ENCODE data around the gene PAK3. TPM values are rescaled to one million over a fixed set of nuclear protein-coding genes. Genes with fewer than 3 reads are reported as not detected.

The PAK3 gene
- total and polyA plus RNA-seq, 9 of the 15 experiments (the other 6 are each of a cell fraction or from before 2014, with no cell fraction given), result not detected

- FAIRE-seq, result no peak
- no peak overlapping the region for H3K4me2 ChIP-seq (ENCODE audit: insufficient read depth, low read length)
- no peak overlapping the region for H3K4me3 ChIP-seq
- intact Hi-C loops (cut with micrococcal nuclease), result no loop called here
- in situ Hi-C loops (cut with MboI), result no loop called here
- H3K9me1 ChIP-seq (ENCODE audit: control insufficient read depth, insufficient read depth, low read length), result no peaks in the 10 kb centered on the region
- H3K79me2 ChIP-seq (ENCODE audit: control insufficient read depth, insufficient read depth, low read length), result no peaks in the 10 kb centered on the region
- H3K36me3 ChIP-seq (ENCODE audit: control insufficient read depth, insufficient read depth, low read length), result no peaks in the 10 kb centered on the region
- no peak overlapping the region for H3K27ac ChIP-seq (ENCODE audit: extremely low read depth, low read depth, low read length)
- no peak for DNase-seq (ENCODE audit: extremely low read depth in 1 of 4, low spot score in 3 of 4)
- ChIA-PET POLR2A (no interaction called here), CTCF (ENCODE audit: low intra/inter-chr PET ratio) (no interaction called here)
- H3K9ac ChIP-seq (ENCODE audit: insufficient read depth in 1 of 2, low read depth in 2 of 2, low read length in 2 of 2), result no peak overlapping the region
- H3K4me1 ChIP-seq (replicated peaks in 1 of 2; ENCODE audit: control insufficient read depth in 2 of 2, insufficient read depth in 2 of 2, low read length in 2 of 2), result no peaks in the 10 kb centered on the region
- no TSS peak for BruUV-seq (replicated peaks)
- H3K27me3 ChIP-seq (ENCODE audit: control insufficient read depth in 2 of 2, insufficient read depth in 2 of 2, low read length in 2 of 2), result no peaks in the 10 kb centered on the region
- H3K9me3 ChIP-seq (replicated peaks; ENCODE audit: control insufficient read depth, insufficient read depth, low read depth, low read length), result no peaks in the 10 kb centered on the region
- WGBS (ENCODE audit: insufficient coverage, low coverage, missing lambda C conversion rate), result 0% methylated on average over 7 of the region's 8 CpGs
- no peak overlapping the region for H2AFZ ChIP-seq (ENCODE audit: low read depth, low read length)
- no peak for ATAC-seq
- TF ChIP-seq CREB5 (CRISPR knock-in tag; IDR thresholded peaks at IDR 0.05) (no peak), CSDE1 (IDR thresholded peaks at IDR 0.05) (no peak), GATAD2B (IDR thresholded peaks at IDR 0.05; ENCODE audit: borderline replicate concordance) (no peak), FIP1L1 (IDR thresholded peaks at IDR 0.05; ENCODE audit: low read depth, low read length, poor library complexity, severe bottlenecking) (no peak), NFIC (IDR thresholded peaks at IDR 0.05) (no peak), CEBPZ (IDR thresholded peaks at IDR 0.05; ENCODE audit: borderline replicate concordance, low read depth, low read length) (no peak), XRCC4 (IDR thresholded peaks at IDR 0.05; ENCODE audit: extremely low read depth, insufficient read depth, insufficient read length) (no peak), EZH2 (IDR thresholded peaks at IDR 0.05; ENCODE audit: borderline replicate concordance, low read depth, low read length) (no peak)
- no peaks in the 10 kb centered on the region for H4K20me1 ChIP-seq (replicated peaks; ENCODE audit: control insufficient read depth, insufficient read depth, low read length)
Measured at GRCh38 chrX:111207851-111208250, 111.9 kb downstream of the PAK3 start.
